Ascending aorta (tissue), 2 donors: ENCODE results near the gene PCDHGA2. TPM values are rescaled to one million over a fixed set of nuclear protein-coding genes. Genes with fewer than 3 reads are reported as not detected.

Source experiments
- DNase-seq, 2 donors: peaks; one replicate each; pipeline ENCODE4 v3.0.0-alpha.2; 2019; ENCODE audit warnings: low spot score in 2 of 2
- H3K27ac ChIP-seq, 2 donors: fragments of 200-600 bp; sonication (generic); one replicate each; pipeline ENCODE4 v1.5.1; 2016 to 2017; ENCODE audit warnings: mild to moderate bottlenecking in 1 of 2
- H3K27me3 ChIP-seq: fragments of 200-600 bp; sonication (generic); one replicate; pipeline ENCODE4 v1.5.1; 2017
- H3K36me3 ChIP-seq, 2 donors: fragments of 200-600 bp; sonication (generic); one replicate each; pipeline ENCODE4 v1.5.1; 2016
- H3K4me1 ChIP-seq, 2 donors: fragments of 200-600 bp; sonication (generic); one replicate each; pipeline ENCODE4 v1.5.1; 2016 to 2017; ENCODE audit warnings: mild to moderate bottlenecking in 1 of 2
- H3K4me3 ChIP-seq, 2 donors: fragments of 200-600 bp; sonication (generic); one replicate each; pipeline ENCODE4 v1.5.1; 2016 to 2017; ENCODE audit warnings: mild to moderate bottlenecking in 1 of 2
- H3K9me3 ChIP-seq, 2 donors: fragments of 200-600 bp; sonication (generic); one replicate each; pipeline ENCODE4 v1.5.1; 2016
- intact Hi-C: fragments of 100-400 bp; cut with DNase I; formaldehyde crosslinking; loops from one replicate; pipeline ENCODE4 v1.15.1; 2023
- total RNA-seq: library from RNA; depleted of rRNA; stranded (reverse); fragments of >200 nt; gene quantifications from one replicate; pipeline ENCODE4 v1.1.0, GENCODE V29; 2016
- TF ChIP-seq, protein P1 (sequence below), 3 experiments: fragments of 200-600 bp in 2 of 3; fragments of 450-650 bp in 1 of 3; sonication (generic) in 2 of 3; IDR thresholded peaks; one replicate each; pipeline ENCODE4 v1.5.1; 2016 to 2019; ENCODE audit warnings: antibody characterized with exemption in 3 of 3, mild to moderate bottlenecking in 1 of 3, moderate library complexity in 1 of 3

PCDHGA2 gene
- total RNA-seq, 1 donor from 2014 or later = 4.9 TPM

DNA sequence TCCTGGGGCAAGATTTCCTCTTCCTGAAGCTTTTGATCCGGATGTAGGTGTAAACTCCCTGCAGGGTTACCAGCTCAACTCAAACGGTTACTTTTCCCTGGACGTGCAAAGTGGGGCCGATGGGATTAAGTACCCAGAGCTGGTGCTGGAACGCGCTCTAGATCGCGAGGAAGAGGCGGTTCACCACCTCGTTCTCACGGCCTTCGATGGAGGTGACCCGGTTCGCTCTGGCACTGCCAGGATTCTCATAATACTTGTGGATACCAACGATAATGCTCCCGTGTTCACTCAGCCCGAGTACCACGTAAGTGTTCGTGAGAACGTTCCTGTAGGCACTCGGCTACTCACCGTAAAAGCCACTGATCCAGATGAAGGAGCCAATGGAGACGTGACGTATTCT lies 17.1 kb downstream of the PCDHGA2 start:
- Histone ChIP-seq H3K36me3 (peaks cover 0 to 4% of the 10 kb centered on the region in 2 donors), H3K27me3 (no peaks in the 10 kb centered on the region), H3K9me3 (peaks cover 81 to 99% of the 10 kb centered on the region in 2 donors), H3K4me3 (peak overlapping the region; percentile 29 to 30), H3K27ac (no peak overlapping the region), H3K4me1 (no peaks in the 10 kb centered on the region)
- DNase-seq = no peak
- intact Hi-C loops = no loop called here
- TF ChIP-seq, protein P1, sequence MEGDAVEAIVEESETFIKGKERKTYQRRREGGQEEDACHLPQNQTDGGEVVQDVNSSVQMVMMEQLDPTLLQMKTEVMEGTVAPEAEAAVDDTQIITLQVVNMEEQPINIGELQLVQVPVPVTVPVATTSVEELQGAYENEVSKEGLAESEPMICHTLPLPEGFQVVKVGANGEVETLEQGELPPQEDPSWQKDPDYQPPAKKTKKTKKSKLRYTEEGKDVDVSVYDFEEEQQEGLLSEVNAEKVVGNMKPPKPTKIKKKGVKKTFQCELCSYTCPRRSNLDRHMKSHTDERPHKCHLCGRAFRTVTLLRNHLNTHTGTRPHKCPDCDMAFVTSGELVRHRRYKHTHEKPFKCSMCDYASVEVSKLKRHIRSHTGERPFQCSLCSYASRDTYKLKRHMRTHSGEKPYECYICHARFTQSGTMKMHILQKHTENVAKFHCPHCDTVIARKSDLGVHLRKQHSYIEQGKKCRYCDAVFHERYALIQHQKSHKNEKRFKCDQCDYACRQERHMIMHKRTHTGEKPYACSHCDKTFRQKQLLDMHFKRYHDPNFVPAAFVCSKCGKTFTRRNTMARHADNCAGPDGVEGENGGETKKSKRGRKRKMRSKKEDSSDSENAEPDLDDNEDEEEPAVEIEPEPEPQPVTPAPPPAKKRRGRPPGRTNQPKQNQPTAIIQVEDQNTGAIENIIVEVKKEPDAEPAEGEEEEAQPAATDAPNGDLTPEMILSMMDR (IDR thresholded peaks at IDR 0.05) = no peak

DNA sequence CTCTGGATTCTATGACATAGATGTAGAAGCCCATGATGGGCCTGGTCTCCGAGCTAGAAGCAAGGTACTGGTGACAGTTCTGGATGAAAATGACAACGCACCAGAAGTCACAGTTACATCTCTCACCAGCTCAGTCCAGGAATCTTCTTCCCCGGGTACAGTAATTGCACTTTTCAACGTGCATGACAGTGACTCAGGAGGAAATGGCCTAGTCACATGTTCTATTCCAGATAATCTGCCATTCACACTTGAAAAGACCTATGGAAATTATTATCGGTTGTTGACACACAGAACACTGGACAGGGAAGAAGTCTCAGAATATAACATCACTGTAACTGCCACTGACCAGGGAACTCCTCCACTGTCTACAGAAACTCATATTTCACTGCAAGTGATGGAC lies 17.6 kb downstream of the PCDHGA2 start:
- no peak overlapping the region for H3K27ac ChIP-seq
- peaks cover 81 to 99% of the 10 kb centered on the region in 2 donors for H3K9me3 ChIP-seq
- intact Hi-C loops = no loop called here

DNA sequence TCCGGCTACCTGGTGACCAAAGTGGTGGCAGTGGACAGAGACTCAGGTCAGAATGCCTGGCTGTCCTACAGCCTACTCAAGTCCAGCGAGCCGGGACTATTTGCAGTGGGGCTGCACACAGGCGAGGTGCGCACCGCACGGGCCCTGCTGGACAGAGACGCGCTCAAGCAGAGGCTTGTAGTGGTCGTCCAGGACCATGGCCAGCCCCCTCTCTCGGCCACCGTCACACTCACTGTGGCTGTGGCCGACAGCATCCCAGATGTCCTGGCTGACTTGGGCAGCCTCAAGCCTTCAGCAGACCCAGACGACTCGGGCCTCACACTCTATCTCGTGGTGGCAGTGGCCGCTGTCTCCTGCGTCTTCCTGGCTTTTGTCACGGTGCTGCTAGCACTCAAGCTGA lies 18.4 kb downstream of the PCDHGA2 start:
- Histone ChIP-seq H3K4me1 (no peaks in the 10 kb centered on the region), H3K4me3 (no peak overlapping the region), H3K9me3 (peaks cover 82 to 97% of the 10 kb centered on the region in 2 donors), H3K27ac (no peak overlapping the region), H3K27me3 (no peaks in the 10 kb centered on the region), H3K36me3 (peaks cover 0 to 4% of the 10 kb centered on the region in 2 donors)
- TF ChIP-seq, protein P1 (IDR thresholded peaks at IDR 0.05) = no peak
- DNase-seq = no peak
- intact Hi-C loops = no loop called here

More for the DNA sequence above, 17.6 kb downstream of the PCDHGA2 start:
- H3K4me3 ChIP-seq = no peak overlapping the region
- TF ChIP-seq, protein P1 (IDR thresholded peaks at IDR 0.05) = no peak
- no peaks in the 10 kb centered on the region for H3K27me3 ChIP-seq
- no peaks in the 10 kb centered on the region for H3K4me1 ChIP-seq
- H3K36me3 ChIP-seq = peaks cover 0 to 4% of the 10 kb centered on the region in 2 donors
- no peak for DNase-seq

DNA sequence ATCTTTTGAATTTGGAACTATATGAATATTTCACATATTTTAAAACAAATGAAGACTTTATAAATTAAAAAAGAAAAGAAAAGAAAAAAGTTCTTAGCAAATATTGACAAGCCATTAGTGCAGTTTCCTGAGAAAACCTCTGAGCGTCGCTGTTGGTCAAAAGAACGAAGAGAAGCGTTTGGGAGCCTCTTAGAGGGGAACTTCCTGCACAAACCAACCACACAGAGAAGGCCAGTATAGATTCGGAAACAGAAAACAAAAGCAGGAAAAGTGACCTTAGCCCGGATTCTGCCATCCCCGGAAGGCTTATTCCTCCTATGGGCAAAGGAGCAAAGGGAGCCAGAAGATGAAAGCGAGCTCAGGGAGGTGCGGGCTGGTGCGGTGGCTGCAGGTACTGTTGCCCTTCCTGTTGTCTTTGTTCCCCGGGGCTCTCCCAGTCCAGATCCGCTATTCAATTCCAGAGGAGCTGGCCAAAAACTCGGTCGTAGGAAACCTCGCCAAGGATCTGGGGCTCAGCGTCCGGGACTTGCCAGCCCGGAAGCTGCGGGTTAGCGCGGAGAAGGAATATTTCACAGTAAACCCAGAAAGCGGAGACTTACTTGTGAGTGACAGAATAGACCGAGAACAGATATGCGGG lies 21.3 kb downstream of the PCDHGA2 start, which contains the start of gene PCDHGB2:
PCDHGB2 (plus strand) TSS at position 205 of the 637 bp plus-strand sequence; CDS start at position 347, 142 bp downstream.
- intact Hi-C loops = no loop called here
- Histone ChIP-seq H3K27ac (no peak within 1 kb of the TSS), H3K4me1 (no peaks in the 10 kb centered on the region), H3K27me3 (no peaks in the 10 kb centered on the region), H3K36me3 (peaks cover 0 to 3% of the 10 kb centered on the region in 2 donors), H3K9me3 (peaks cover 96 to 97% of the 10 kb centered on the region in 2 donors), H3K4me3 (peak within 1 kb of the TSS; percentile 18 to 25)
- TF ChIP-seq, protein P1 (IDR thresholded peaks at IDR 0.05) = peak in 1 of 3 experiments; percentile 22
- DNase-seq = no peak

DNA sequence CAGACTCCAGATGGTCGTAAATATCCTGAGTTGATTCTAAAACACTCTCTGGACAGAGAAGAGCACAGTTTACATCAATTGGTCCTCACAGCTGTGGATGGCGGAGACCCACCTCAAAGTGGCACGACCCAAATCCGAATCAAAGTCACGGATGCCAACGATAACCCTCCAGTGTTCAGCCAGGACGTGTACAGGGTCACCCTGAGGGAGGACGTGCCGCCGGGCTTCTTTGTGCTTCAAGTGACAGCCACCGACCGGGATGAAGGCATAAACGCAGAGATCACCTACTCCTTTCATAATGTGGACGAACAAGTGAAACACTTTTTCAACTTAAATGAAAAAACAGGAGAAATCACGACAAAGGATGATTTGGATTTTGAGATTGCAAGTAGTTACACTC lies 22.1 kb downstream of the PCDHGA2 start:
- TF ChIP-seq, protein P1 (IDR thresholded peaks at IDR 0.05) = no peak
- H3K27ac ChIP-seq = no peak overlapping the region
- H3K27me3 ChIP-seq = no peaks in the 10 kb centered on the region
- H3K36me3 ChIP-seq = no peaks in the 10 kb centered on the region
- intact Hi-C loops = no loop called here
- peak overlapping the region in 1 of 2 donors; percentile 25 for H3K4me3 ChIP-seq
- no peak for DNase-seq
- H3K4me1 ChIP-seq = no peaks in the 10 kb centered on the region
- peaks cover 96 to 97% of the 10 kb centered on the region in 2 donors for H3K9me3 ChIP-seq
